Superior temporal gyrus (tissue), 1 donor: ENCODE data around the gene NF2.

Source experiments
- DNase-seq: peaks from one replicate; pipeline ENCODE4 v3.0.0-alpha.2; 2016; ENCODE audit errors: extremely low spot score

NF2 gene

DNA sequence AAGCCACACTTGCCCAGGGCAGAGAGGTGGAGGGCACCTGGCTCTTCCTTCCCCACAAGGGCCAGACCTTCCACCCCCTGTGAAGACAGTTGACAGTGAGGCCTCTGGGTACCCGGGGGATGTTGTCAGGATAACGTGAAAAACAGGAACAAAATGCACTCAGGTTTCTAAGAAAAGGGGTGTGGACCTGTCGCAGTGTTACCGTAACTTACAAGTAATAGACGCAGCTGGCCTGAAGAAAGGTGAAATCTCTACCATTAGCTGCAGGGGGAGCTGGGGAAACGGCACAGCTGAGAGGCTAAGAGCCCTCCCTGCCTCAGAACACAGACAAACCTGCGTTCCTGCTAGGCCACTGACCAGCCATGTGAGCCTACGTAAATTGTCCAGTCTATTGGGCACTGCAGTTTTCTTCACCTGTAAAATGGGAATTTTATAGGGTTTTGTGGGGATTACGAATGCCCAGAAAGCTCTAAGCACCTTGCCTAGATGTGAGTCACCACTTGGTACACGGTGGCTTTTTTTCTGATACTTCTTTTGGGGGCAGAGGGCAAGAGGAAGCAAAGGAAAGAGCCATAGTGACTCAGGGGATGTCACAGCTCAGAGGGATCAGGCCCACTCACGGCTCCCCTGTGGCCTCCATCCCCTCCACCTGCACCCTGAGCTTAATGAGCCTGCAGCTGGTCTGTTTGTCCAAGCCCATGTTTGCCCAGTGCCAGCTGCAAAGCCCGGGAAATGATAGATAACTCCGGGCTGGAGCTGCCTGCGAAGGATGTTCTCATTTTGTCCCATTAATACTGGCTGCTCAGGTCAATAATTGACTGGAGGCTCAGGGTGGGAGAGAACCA, 97.9 kb downstream of the NF2 start:
- no peak for DNase-seq

GRCh38 chr22:29702000-29702930, 98.8 kb downstream of the NF2 start:
- no peak for DNase-seq

DNA sequence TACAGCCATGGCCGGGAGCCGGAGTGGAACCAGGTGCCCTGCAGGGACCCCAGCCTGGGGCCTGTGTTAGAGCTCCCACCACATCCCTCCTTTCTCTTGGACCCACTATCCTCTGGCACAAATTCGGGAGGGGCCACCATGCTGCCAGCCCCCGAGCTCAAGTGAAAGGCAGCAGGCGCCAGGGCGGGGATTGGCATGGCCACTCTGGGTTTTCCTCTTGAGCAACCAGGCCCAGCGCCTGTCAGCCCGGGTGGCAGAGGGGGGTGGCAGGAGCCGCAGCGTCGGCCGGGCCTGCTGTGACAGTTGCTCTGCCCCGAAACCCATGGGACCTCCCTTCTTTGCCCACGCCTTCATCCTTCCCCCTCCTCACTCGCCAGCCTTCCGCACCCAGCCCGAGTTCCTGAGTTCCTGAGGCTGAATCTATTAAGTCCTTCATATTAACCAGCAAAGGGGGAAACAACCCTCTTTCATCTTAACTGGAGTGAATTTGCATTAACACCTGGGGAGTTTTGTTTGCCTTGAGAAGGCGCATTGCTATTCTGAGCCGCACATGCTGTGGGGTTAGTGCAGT, 99.6 kb downstream of the NF2 start:
- DNase-seq: no peak

DNA sequence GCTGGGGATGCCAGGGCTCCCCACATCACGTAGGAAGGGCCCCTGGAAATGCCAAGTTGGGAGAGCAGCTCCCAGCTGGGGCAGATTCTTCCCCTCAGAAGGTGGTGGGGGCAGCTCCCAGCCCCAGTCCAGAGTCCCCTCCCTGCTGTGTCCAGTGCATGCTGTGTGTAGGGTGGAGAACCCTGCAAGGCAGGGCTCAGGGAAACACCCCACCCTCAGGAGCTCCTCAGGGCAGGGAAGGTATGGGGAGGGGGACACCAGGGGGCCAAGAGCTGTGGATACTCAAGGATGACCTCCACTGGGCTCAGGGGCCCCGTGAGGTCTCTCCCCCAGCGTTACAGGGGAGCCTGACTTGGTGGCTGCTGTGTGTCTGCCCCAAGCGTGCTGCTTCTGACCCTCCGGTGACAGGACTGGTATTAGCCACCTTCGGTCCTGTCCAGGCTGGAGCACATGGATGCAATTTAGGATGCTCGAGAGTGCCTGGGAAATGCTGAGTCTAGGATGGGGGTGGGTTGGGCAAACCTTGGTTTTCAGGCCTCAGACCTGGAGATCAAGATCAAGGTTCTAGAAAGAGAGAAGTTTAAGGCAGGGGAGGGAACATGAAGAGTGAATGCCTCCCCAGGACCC, 100.2 kb downstream of the NF2 start:
- DNase-seq: no peak

DNA sequence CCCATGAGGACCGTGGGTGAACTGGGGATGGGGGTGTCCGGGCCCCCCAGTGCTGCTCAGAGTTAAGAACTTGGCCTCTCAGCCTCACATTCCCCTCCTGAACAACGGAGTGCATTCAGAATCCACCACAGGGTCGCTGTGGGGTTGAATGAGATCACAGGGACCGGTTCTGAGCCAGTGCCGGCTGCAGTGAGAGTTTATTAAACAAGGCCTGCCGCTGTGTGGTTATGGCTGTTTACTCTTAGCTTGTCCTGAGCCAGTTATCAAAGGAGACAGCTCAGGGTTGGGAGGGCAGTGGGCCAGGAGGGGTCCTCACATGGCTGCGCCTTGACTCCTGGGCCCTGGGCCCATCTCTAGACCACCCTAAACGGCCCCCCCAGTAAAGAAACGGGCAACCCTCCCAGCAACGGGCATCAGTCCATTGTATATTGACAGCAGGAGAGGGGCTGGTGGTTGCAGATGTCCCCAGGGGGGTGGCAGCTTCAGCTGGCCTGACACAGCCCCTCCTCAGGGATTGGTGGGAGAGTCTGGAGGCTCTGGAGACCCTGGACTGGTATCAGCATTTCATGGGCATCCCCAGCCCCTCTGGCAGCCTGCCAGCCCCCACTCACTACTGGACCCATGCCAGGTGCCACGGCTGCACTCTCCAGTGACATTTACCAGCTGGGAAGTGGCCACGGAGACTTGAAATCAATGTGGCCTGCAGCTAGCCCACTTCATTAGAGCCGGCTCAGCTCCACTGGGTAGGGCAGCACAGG, 101.3 kb downstream of the NF2 start:
- peak; percentile 84 for DNase-seq

DNA sequence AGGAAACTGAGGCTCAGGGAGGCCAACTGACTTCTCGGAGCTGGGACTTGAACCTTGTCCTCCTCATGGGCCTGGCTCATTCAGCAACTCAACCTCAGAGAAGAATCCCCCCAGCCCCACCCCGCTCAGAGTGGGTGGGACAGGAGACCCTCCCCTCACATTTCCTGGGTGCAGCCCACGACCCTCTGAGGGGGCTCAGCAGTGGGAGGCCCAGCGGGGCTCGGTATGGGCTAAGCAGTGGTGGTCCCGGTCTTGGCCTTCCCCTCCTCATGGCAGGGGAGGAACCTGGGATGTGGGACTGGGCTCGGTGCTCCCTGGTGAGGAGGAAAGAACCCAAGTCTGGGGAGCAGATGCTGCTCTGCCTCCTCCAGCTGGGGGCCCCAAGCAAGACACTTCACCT, 102.2 kb downstream of the NF2 start:
- no peak for DNase-seq

- DNase-seq: no peak
Observed at GRCh38 chr22:29706486-29706885, 103.1 kb downstream of the NF2 start.

GRCh38 chr22:29707010-29707409, 103.6 kb downstream of the NF2 start:
- DNase-seq: no peak

DNA sequence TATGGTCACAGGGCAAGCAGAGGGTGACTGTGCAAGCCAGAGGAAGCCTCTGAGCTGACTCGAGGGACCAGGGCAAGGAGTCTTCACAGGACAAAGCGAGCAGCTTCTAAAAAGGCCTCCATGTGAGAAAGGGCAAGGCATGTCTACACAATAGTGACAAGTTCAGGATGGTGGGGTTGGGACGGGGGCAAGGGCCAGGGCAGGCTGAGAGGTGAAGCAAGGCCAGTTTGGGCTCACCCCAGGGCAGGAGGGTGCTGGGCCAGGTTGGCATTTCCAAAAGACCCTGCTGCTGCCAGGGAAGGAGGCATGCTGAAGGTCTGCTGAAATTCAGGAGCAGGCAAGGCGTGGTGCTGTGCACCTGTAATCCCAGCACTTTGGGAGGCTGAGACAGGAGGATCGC, 104.0 kb downstream of the NF2 start:
- DNase-seq: no peak

- DNase-seq: no peak
Observed at GRCh38 chr22:29710193-29710592, 106.8 kb downstream of the NF2 start.

GRCh38 chr22:29710922-29711593, 107.6 kb downstream of the NF2 start:
- no peak for DNase-seq

DNA sequence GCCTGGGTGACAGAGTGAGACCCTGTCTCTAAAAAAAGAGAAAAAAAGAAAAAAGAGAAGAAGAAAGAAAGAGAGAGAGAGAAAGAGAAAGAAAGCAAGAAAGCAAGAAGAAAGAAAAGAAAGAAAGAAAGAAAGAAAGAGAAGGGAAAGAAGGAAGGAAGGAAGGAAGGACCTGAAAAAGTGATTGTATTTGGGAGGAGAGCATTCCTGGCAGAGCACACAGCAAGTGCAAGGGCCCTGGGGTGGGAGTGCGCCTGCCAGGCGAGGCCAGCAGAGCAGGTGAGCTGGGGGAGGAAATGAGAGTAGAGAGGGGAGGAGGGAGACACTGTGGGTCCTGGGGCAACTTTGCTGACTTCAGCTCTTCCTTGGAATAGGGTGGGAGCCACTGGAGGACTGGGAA, 108.7 kb downstream of the NF2 start:
- DNase-seq: no peak

- no peak for DNase-seq
Observed at GRCh38 chr22:29713156-29713727, 109.8 kb downstream of the NF2 start.

DNA sequence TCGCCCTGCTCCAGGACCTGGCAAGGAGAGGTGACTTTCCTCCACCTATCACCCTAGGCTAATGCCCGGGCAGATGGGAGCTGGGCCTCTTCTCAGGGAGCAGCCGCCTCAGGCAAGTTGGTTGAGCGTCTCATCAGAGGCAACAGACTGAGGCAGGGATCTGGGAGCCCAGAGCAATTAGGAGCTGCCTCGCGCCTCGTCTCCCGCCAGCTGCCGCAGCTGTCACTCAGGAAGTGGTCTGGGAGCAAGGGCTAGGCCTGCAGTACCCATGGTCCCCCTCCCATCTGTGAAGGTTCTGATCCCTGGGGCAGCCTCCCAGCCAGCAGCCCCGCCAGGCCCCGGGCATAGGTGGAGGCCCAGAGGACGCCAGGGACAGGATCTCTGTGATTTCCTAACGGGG, 111.8 kb downstream of the NF2 start:
- DNase-seq: no peak

GRCh38 chr22:29715705-29716104, 112.3 kb downstream of the NF2 start:
- no peak for DNase-seq

GRCh38 chr22:29716814-29717545, 113.5 kb downstream of the NF2 start:
- DNase-seq: peak; percentile 89

DNA sequence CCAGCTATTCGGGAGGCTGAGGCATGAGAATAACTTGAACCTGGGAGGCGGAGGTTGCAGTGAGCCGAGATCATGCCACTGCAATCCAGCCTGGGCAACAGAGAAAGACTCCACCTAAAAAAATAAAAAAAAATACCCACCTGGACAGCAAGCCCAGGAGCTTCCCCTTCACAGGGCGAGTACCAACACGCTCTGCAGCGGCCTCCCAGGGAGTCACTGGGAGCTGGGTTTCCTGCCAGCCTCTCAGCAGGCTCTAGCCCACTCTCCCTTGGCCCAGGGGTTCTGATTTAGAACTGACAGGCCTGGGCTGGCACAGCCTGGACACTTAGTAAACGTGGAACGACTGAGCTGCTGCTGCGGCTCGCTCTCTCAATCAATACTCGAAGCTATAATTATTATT, 114.4 kb downstream of the NF2 start:
- DNase-seq: no peak

DNA sequence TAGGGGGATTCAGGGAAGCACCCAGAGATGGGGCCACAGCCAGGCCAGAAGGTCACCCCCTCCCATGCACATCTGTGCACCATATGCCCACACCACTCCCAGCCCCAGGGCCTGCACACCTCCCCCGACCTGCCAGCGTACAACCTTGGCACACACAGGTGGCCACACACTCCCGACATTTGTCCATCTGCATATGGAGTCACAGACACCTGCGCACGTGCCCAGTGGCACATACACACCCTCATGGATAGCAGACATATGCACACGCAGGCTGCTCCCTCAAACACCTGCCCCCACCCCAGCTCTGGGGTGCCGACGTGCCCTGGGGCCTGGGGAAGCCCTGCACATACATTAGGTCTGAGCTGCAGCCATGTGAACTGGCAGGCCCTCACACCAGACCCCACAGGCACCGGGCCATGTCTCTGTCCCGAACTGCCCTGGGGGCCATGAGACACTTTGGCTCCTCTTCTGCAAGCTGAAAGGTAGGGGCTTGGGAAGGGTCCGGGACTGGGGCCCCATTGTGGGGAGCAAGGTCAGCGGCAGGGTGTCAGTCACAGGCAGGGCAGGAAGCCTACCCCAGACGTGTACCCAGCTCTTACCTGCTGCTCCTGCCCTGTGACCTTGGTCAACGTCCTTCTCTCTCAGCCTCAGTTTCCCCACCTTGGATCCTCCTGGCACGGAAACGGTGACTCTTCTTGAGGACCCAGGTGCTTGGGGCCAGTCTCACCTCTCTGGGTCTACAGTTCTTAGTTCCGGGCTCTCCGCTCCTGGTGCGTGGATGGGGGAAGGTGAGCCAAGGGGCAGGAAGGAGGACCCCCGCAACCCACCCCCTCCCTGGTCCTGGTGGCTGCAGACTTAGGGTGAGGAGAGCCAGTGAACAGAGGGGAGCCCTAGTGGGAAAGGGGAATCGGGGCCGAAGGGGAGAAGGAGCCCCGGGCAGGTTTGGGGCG, 115.8 kb downstream of the NF2 start:
- DNase-seq: no peak
